Activated CD4-positive, alpha-beta T cell treated with anti-CD3 and anti-CD28 coated beads for 36 hours (primary cell): ENCODE results near the gene TRMT11. TPM values are rescaled to one million over a fixed set of nuclear protein-coding genes. Genes with fewer than 3 reads are reported as not detected.
"Not testable (repeated sequence)": the region's sequence is repeated elsewhere in the genome, so short reads cannot be mapped to it uniquely, and the experiment has no call there.

Experiments used
- ATAC-seq: fragments of 200-7000 bp; cut with Tn5 transposase; one replicate; pipeline ENCODE4 v1.10.0; 2021; ENCODE audit warnings: mild to moderate bottlenecking, moderate library complexity
- CTCF ChIA-PET: fragments of 350-600 bp; sonication (Branson Sonifier 250); formaldehyde crosslinking; loops from one replicate; lab custom pipeline; 2021; ENCODE audit warnings: antibody characterized with exemption; lab: Charles Lee
- POLR2A ChIA-PET: fragments of 350-600 bp; sonication (Branson Sonifier 250); formaldehyde crosslinking; loops from one replicate; lab custom pipeline; 2021; ENCODE audit warnings: antibody characterized with exemption, inconsistent platforms; lab: Charles Lee
- DNase-seq: peaks from one replicate; pipeline ENCODE4 v3.0.0-alpha.2; 2020
- H3K27ac Mint-ChIP-seq: one replicate; pipeline ENCODE4 v1.8.0; 2021; ENCODE audit warnings: mixed read lengths
- H3K27me3 Mint-ChIP-seq: one replicate; pipeline ENCODE4 v1.8.0; 2021; ENCODE audit warnings: mixed read lengths
- H3K36me3 Mint-ChIP-seq: one replicate; pipeline ENCODE4 v1.8.0; 2021; ENCODE audit warnings: low read depth, mixed read lengths
- H3K4me1 Mint-ChIP-seq: one replicate; pipeline ENCODE4 v1.8.0; 2021; ENCODE audit warnings: mixed read lengths
- H3K4me3 Mint-ChIP-seq: one replicate; pipeline ENCODE4 v1.8.0; 2021; ENCODE audit warnings: mild to moderate bottlenecking, moderate library complexity, mixed read lengths
- H3K9me3 Mint-ChIP-seq: one replicate; pipeline ENCODE4 v1.8.0; 2021; ENCODE audit warnings: low read depth, mixed read lengths
- intact Hi-C, 2 experiments: fragments of 100-400 bp; cut with DNase I in 1 of 2; cut with micrococcal nuclease in 1 of 2; formaldehyde crosslinking; loops; one replicate each; pipeline versions ENCODE4 v1.14.2 to v1.15.1; 2022 to 2024; cut with DNase I, micrococcal nuclease
- total RNA-seq, 2 experiments: library from RNA; stranded (reverse); gene quantifications; one replicate each; pipeline ENCODE4 v1.2.3, GENCODE V29; 2021

Gene TRMT11
- total RNA-seq, 2 experiments from 2014 or later: 33.4 to 40.5 TPM

- POLR2A ChIA-PET: interaction anchor here (0.9 kb wide), 1 partner anchor 9 kb away, joined by 4 read pairs; the partner anchor contains the start of gene HINT3
- intact Hi-C loops: no loop called here
- Mint-ChIP-seq H3K9me3 (no peaks in the 10 kb centered on the region), H3K36me3 (no peaks in the 10 kb centered on the region), H3K4me3 (no peak overlapping the region), H3K27ac (no peak overlapping the region), H3K27me3 (peaks cover 12% of the 10 kb centered on the region), H3K4me1 (peaks cover 16% of the 10 kb centered on the region)
- CTCF ChIA-PET: interaction anchor here (0.6 to 2.0 kb wide), 6 partner anchors 9 to 615 kb away, joined by 3 to 8 read pairs (median 4); partner anchors contain the start of gene HINT3
- ATAC-seq: no peak
- DNase-seq: no peak
These were observed 38.7 kb upstream of the TRMT11 start for GRCh38 chr6:125947615-125948014.

DNA sequence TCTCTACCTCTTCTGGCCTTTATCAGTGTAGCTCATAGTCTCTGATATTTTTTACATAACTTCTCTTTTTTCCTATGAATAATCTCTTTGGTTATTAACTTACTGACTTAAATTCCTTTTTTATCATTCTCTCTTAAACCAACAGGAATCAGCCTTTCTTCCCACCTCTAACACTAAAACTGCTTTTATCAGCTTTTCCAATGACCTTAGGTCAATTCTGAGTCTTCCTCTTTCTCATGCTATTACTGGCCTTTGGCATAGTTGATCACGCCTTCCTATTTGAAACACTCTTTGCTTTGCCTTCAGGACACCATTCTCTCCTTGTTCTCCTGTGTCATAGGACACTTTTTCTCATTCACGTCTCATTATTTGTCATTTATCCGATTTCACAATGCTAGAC is 37.9 kb upstream of the TRMT11 start:
- Mint-ChIP-seq H3K4me1 (peaks cover 16% of the 10 kb centered on the region), H3K36me3 (no peaks in the 10 kb centered on the region), H3K27ac (no peak overlapping the region), H3K9me3 (no peaks in the 10 kb centered on the region), H3K27me3 (peaks cover 11% of the 10 kb centered on the region), H3K4me3 (no peak overlapping the region)
- ChIA-PET POLR2A (no interaction called here), CTCF (interaction anchor here (0.8 to 2.0 kb wide), 3 partner anchors 8 to 42 kb away, joined by 3 to 8 read pairs (median 5); partner anchors contain the start of gene HINT3)
- intact Hi-C loops: no loop called here
- ATAC-seq: no peak
- no peak for DNase-seq

DNA sequence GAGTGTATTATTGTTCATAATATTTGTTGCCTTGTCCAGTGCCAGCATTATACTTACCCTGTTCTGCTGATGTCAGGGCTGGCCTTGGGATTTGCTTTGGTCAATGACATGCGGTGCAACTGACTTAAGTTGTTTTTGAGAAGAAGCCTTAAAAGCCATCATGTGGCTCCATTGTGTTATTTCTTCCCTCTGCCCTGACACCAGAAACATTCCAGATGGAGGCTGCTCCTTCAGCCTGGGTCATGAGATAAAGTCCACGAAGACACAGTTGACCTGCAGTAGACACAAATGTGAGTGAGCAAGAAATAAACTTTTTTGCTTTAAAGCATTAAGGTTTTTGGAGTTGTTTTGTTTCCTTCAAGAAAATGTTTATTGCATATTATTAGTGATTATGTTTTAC is 37.3 kb upstream of the TRMT11 start:
- no peak for ATAC-seq
- Mint-ChIP-seq H3K4me1 (peaks cover 10% of the 10 kb centered on the region), H3K9me3 (no peaks in the 10 kb centered on the region), H3K27ac (no peak overlapping the region), H3K4me3 (no peak overlapping the region), H3K36me3 (no peaks in the 10 kb centered on the region), H3K27me3 (peaks cover 11% of the 10 kb centered on the region)
- POLR2A ChIA-PET: no interaction called here
- intact Hi-C loops: no loop called here
- DNase-seq: no peak
- CTCF ChIA-PET: interaction anchor here (2.0 kb wide), 1 partner anchor 7 kb away, joined by 8 read pairs; the partner anchor contains the start of gene HINT3

DNA sequence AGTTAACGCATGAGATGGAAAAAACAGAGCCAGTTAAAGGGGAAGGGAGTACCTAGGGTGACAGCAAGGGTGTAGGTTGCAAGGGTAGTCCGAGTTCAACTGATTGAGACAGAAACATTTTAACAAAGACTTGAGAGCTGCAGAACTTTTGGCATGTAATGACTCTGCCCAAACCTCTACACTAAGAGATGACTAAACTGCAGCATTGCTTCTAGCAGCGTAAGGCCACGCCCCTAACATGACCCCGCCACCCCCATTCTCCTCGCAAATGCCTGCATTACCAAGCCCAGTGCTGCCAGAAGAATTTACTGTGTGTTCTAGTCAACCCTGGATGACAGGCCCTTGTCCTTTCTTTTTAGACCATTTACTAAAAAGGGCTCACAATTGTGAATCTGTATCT is 36.0 kb upstream of the TRMT11 start:
- H3K4me1 Mint-ChIP-seq: peaks cover 6% of the 10 kb centered on the region
- no peak overlapping the region for H3K4me3 Mint-ChIP-seq
- peaks cover 11% of the 10 kb centered on the region for H3K27me3 Mint-ChIP-seq
- no peaks in the 10 kb centered on the region for H3K36me3 Mint-ChIP-seq
- ATAC-seq (peak; percentile 82), DNase-seq (peak; percentile 54)
- POLR2A ChIA-PET: interaction anchor here (0.5 kb wide), 1 partner anchor 209 kb away, joined by 4 read pairs; no protein-coding TSS in a partner anchor
- no peak overlapping the region for H3K27ac Mint-ChIP-seq
- intact Hi-C loops: no loop called here
- CTCF ChIA-PET: no interaction called here
- no peaks in the 10 kb centered on the region for H3K9me3 Mint-ChIP-seq

GRCh38 chr6:125950716-125951115 is 35.6 kb upstream of the TRMT11 start:
- H3K4me3 Mint-ChIP-seq, intact Hi-C loops, ATAC-seq, POLR2A ChIA-PET, H3K36me3 Mint-ChIP-seq, H3K27ac Mint-ChIP-seq, H3K4me1 Mint-ChIP-seq, H3K9me3 Mint-ChIP-seq, DNase-seq: not testable (repeated sequence)
- H3K27me3 Mint-ChIP-seq: peaks cover 11% of the 10 kb centered on the region
- CTCF ChIA-PET: interaction anchor here (1.1 kb wide), 1 partner anchor 32 kb away, joined by 3 read pairs; no protein-coding TSS in a partner anchor

DNA sequence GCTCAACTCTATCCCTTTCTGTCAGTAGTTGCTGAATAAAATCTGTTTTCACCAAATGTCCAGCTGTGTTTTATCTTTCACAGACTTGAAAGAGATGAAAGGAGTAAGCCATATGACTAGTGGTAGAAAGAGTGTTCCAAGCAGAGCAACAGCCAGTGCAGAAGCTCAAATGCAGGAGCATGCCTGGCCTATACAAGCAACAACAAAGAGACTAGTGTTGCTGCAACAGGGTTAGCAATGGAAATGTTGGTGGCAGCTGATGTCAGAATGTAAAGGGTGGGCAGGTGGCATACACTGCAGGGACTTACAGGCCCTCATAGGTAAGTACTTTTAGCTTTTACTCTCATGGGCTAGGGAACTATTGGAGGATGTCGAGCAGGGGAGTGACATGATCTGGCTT is 35.0 kb upstream of the TRMT11 start:
- Mint-ChIP-seq H3K4me3 (no peak overlapping the region), H3K27ac (no peak overlapping the region), H3K36me3 (no peaks in the 10 kb centered on the region), H3K27me3 (peaks cover 11% of the 10 kb centered on the region), H3K9me3 (no peaks in the 10 kb centered on the region), H3K4me1 (peaks cover 4% of the 10 kb centered on the region)
- ATAC-seq: no peak
- intact Hi-C loops: no loop called here
- CTCF ChIA-PET: interaction anchor here (0.8 to 3.2 kb wide), 3 partner anchors 32 to 272 kb away, joined by 3 to 22 read pairs (median 3); no protein-coding TSS in a partner anchor
- DNase-seq: no peak
- POLR2A ChIA-PET: interaction anchor here (1.3 kb wide), 1 partner anchor 161 kb away, joined by 6 read pairs; the partner anchor contains the start of gene NCOA7

DNA sequence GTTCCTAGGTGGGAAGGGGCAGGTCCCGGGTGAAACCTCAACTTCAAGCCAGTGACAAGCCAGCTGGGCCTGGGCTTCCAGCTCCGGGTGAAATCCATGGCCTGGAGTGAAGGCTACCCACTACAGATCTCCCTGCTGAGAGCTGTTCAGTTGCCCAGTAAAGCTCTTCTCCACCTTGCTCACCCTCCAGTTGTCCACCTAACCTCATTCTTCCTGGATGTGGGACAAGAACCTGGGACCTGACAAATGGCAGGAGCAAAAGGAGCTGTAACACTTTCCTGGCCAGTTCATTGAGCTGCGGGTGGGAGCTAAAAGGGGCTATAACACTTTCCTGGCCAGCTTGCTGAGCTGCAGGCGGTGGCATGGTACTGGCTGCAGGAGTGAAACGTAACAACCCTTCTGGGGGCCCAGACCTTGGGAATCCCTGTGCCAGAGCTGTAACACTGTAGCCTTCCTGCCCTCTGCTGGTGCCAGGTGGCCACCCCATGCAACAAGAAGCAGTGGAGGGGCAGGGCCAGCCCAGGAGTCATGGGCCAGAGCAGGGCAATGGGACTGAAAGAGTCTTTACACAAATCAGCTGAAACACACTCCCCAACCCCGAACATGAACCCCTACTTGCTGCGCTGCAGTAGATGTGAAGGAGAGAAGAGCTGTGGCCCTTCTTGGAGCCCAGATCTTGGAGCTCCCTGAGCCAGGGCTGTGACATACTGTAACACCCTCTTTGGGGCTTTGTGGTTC is 33.4 kb upstream of the TRMT11 start:
- ChIA-PET POLR2A (interaction anchor here (1.3 kb wide), 2 partner anchors 162 to 172 kb away, joined by 5 to 6 read pairs; partner anchors contain the start of gene NCOA7), CTCF (interaction anchor here (0.6 to 3.2 kb wide), 17 partner anchors 8 to 172 kb away, joined by 3 to 22 read pairs (median 3); no protein-coding TSS in a partner anchor)
- H3K9me3 Mint-ChIP-seq: no peaks in the 10 kb centered on the region
- H3K27ac Mint-ChIP-seq: no peak overlapping the region
- peak; percentile 64 for DNase-seq
- H3K4me3 Mint-ChIP-seq: no peak overlapping the region
- intact Hi-C loops: no loop called here
- peaks cover 2% of the 10 kb centered on the region for H3K4me1 Mint-ChIP-seq
- peaks cover 11% of the 10 kb centered on the region for H3K27me3 Mint-ChIP-seq
- H3K36me3 Mint-ChIP-seq: no peaks in the 10 kb centered on the region
- no peak for ATAC-seq

DNA sequence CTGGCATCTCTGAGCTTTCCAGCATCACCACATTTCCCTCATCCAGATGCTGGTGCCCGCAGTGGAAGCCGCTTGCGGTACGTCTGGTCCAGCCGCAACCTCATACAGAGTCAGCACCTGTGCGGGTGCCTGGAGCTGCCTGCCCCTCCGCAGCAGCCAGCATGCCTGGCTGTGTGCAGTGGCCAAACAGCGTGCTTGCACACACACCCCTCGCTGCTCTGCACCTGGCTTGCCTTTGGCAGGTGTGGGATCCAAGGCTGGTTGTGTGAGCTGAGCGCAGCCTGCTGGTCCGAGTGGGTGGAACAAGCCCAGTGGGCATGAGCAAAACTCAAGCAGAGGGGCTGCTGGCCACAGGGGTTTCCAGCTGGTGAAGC is 32.9 kb upstream of the TRMT11 start:
- Mint-ChIP-seq H3K27me3 (peaks cover 11% of the 10 kb centered on the region), H3K36me3 (no peaks in the 10 kb centered on the region), H3K4me1 (peaks cover 2% of the 10 kb centered on the region), H3K4me3 (no peak overlapping the region), H3K27ac (no peak overlapping the region), H3K9me3 (no peaks in the 10 kb centered on the region)
- DNase-seq (peak; percentile 22), ATAC-seq (no peak)
- CTCF ChIA-PET: interaction anchor here (0.6 to 3.2 kb wide), 13 partner anchors 9 to 172 kb away, joined by 3 to 22 read pairs (median 3); no protein-coding TSS in a partner anchor
- POLR2A ChIA-PET: interaction anchor here (0.6 to 1.3 kb wide), 2 partner anchors 172 to 192 kb away, joined by 3 to 5 read pairs; no protein-coding TSS in a partner anchor
- intact Hi-C loops: no loop called here

DNA sequence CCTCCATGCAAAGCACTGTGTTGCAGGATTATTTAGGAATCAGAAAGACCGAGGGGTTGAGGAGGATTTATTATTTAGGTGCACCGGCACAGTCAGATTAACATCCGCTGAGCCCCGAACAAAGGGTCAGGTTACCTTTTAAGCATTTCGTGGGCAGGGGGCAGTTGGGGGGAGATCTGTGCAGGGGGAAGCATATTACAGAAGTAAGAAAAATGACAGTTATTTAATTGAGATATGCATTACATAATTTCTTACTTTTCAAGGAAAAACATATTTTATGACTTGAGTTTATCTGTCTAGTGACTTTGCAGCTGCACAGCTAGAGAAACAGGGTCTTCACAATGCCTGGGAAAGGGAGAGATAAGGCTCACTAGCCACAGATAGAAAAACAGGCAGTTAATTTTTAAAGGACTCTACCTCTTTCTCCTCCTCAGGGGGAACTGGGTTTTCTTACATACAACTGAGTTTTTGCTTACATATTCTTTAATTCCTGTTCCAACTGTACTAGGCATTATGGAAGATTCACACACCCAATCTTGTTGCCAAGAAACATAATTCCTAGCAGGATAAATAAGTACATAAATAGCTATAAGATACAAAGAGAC is 31.5 kb upstream of the TRMT11 start:
- Mint-ChIP-seq H3K27ac (no peak overlapping the region), H3K9me3 (no peaks in the 10 kb centered on the region), H3K4me3 (peak overlapping the region; percentile 4), H3K4me1 (peaks cover 2% of the 10 kb centered on the region), H3K27me3 (peaks cover 8% of the 10 kb centered on the region), H3K36me3 (no peaks in the 10 kb centered on the region)
- DNase-seq (no peak), ATAC-seq (no peak)
- intact Hi-C loops: loop anchor here (5.0 kb wide), 2 partner anchors 387 to 643 kb away; partner anchors contain the start of gene CENPW (in 1 of the 2)
- POLR2A ChIA-PET: interaction anchor here (0.6 to 1.9 kb wide), 2 partner anchors 32 to 163 kb away, joined by 3 to 6 read pairs; partner anchors contain the start of gene TRMT11
- CTCF ChIA-PET: interaction anchor here (0.8 to 4.2 kb wide), 12 partner anchors 10 to 641 kb away, joined by 3 to 48 read pairs (median 10); partner anchors contain the start of gene NCOA7

DNA sequence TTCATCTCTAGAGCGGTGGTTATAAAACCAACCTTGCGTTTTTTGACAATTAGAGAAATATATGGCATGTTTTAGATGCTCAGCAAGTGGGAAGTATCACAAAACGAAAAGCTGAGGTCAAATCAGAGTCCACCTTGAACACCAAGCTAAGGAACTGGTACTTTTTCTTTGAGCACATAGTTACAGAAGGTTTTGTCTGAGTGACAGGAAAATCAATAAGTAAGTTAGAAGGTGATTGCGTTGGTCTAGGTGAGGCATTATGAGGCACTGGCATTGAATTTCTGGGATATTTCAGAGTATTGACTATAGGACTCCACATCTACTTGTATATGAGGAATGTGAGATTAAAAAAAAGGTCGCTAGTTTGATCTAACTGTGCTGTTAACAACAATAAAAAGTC is 30.4 kb upstream of the TRMT11 start:
- Mint-ChIP-seq H3K27ac (peak overlapping the region; percentile 65), H3K4me3 (no peak overlapping the region), H3K36me3 (no peaks in the 10 kb centered on the region), H3K27me3 (peaks cover 6% of the 10 kb centered on the region), H3K4me1 (peaks cover 4% of the 10 kb centered on the region), H3K9me3 (no peaks in the 10 kb centered on the region)
- DNase-seq: no peak
- intact Hi-C loops: loop anchor here (1.0 to 5.0 kb wide), 14 partner anchors 18 to 655 kb away; partner anchors contain the start of genes TRMT11 (in 2 of the 2), CENPW (in 1 of the 2), HDDC2 (in 1 of the 2) and HEY2 (in 1 of the 2)
- ChIA-PET POLR2A (interaction anchor here (0.6 to 2.5 kb wide), 10 partner anchors 9 to 175 kb away, joined by 3 to 22 read pairs (median 4); partner anchors contain the start of genes NCOA7 and TRMT11), CTCF (interaction anchor here (0.6 to 4.2 kb wide), 43 partner anchors 8 to 1447 kb away, joined by 3 to 48 read pairs (median 5); partner anchors contain the start of genes NCOA7 and TRMT11)
- ATAC-seq: no peak
